ENCODE measurements around the gene CIITA.

CIITA gene

DNA sequence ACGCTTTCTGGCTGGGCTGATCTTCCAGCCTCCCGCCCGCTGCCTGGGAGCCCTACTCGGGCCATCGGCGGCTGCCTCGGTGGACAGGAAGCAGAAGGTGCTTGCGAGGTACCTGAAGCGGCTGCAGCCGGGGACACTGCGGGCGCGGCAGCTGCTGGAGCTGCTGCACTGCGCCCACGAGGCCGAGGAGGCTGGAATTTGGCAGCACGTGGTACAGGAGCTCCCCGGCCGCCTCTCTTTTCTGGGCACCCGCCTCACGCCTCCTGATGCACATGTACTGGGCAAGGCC lies 30.7 kb downstream of the CIITA start:
- no peak for TF ChIP-seq POLR2AphosphoS5 (IDR thresholded peaks at IDR 0.05; ENCODE audit: low read depth)
- no peak for TF ChIP-seq SPI1 (IDR thresholded peaks at IDR 0.05; ENCODE audit: borderline replicate concordance, low read depth)
- TF ChIP-seq, protein P1, sequence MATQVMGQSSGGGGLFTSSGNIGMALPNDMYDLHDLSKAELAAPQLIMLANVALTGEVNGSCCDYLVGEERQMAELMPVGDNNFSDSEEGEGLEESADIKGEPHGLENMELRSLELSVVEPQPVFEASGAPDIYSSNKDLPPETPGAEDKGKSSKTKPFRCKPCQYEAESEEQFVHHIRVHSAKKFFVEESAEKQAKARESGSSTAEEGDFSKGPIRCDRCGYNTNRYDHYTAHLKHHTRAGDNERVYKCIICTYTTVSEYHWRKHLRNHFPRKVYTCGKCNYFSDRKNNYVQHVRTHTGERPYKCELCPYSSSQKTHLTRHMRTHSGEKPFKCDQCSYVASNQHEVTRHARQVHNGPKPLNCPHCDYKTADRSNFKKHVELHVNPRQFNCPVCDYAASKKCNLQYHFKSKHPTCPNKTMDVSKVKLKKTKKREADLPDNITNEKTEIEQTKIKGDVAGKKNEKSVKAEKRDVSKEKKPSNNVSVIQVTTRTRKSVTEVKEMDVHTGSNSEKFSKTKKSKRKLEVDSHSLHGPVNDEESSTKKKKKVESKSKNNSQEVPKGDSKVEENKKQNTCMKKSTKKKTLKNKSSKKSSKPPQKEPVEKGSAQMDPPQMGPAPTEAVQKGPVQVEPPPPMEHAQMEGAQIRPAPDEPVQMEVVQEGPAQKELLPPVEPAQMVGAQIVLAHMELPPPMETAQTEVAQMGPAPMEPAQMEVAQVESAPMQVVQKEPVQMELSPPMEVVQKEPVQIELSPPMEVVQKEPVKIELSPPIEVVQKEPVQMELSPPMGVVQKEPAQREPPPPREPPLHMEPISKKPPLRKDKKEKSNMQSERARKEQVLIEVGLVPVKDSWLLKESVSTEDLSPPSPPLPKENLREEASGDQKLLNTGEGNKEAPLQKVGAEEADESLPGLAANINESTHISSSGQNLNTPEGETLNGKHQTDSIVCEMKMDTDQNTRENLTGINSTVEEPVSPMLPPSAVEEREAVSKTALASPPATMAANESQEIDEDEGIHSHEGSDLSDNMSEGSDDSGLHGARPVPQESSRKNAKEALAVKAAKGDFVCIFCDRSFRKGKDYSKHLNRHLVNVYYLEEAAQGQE (IDR thresholded peaks at IDR 0.05; ENCODE audit: insufficient replicate concordance, low read depth) = no peak
- TF ChIP-seq GABPA (IDR thresholded peaks at IDR 0.05; ENCODE audit: low read depth) = no peak
- TF ChIP-seq, protein P2, sequence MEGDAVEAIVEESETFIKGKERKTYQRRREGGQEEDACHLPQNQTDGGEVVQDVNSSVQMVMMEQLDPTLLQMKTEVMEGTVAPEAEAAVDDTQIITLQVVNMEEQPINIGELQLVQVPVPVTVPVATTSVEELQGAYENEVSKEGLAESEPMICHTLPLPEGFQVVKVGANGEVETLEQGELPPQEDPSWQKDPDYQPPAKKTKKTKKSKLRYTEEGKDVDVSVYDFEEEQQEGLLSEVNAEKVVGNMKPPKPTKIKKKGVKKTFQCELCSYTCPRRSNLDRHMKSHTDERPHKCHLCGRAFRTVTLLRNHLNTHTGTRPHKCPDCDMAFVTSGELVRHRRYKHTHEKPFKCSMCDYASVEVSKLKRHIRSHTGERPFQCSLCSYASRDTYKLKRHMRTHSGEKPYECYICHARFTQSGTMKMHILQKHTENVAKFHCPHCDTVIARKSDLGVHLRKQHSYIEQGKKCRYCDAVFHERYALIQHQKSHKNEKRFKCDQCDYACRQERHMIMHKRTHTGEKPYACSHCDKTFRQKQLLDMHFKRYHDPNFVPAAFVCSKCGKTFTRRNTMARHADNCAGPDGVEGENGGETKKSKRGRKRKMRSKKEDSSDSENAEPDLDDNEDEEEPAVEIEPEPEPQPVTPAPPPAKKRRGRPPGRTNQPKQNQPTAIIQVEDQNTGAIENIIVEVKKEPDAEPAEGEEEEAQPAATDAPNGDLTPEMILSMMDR (IDR thresholded peaks at IDR 0.05; ENCODE audit: insufficient read depth, low read length) = no peak
- Histone ChIP-seq H3K27ac (replicated peaks) (no peak overlapping the region), H3K27me3 (ENCODE audit: insufficient read depth, poor library complexity, severe bottlenecking) (no peaks in the 10 kb centered on the region), H3K4me3 (replicated peaks; ENCODE audit: insufficient read depth, low read length) (no peak overlapping the region)
- no peak for DNase-seq (ENCODE audit: low read depth in 1 of 2, low spot score in 1 of 2)

DNA sequence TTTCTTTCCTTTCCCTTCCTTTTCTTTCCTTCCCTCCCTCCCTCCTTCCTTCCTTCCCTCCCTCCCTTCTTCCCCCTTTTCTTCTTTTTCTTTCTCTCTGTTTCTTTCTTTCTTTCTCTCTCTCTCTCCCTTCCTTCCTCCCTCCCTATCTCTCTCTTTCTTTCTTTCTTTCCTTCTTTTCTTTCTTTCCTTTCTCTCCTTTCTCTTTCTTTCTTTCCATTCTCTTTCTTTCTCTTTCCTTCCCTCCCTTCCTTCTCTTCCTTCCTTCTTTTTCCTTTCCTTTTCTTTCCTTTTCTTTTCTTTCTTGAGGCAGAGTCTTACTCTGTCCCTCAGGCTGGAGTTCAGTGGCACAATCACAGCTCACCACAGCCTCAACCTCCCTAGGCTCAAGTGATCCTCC lies 34.3 kb downstream of the CIITA start:
- Histone ChIP-seq H3K27me3 (ENCODE audit: insufficient read depth, poor library complexity, severe bottlenecking) (no peaks in the 10 kb centered on the region), H3K4me3 (replicated peaks; ENCODE audit: insufficient read depth, low read length) (no peak overlapping the region), H3K27ac (replicated peaks) (no peak overlapping the region)
- DNase-seq (ENCODE audit: low read depth in 1 of 2, low spot score in 1 of 2) = no peak
- no peak for TF ChIP-seq POLR2AphosphoS5 (IDR thresholded peaks at IDR 0.05; ENCODE audit: low read depth)
- TF ChIP-seq SPI1 (IDR thresholded peaks at IDR 0.05; ENCODE audit: borderline replicate concordance, low read depth) = no peak
- TF ChIP-seq GABPA (IDR thresholded peaks at IDR 0.05; ENCODE audit: low read depth) = no peak
- TF ChIP-seq, protein P1 (IDR thresholded peaks at IDR 0.05; ENCODE audit: insufficient replicate concordance, low read depth) = no peak
- TF ChIP-seq, protein P2 (IDR thresholded peaks at IDR 0.05; ENCODE audit: insufficient read depth, low read length) = no peak

DNA sequence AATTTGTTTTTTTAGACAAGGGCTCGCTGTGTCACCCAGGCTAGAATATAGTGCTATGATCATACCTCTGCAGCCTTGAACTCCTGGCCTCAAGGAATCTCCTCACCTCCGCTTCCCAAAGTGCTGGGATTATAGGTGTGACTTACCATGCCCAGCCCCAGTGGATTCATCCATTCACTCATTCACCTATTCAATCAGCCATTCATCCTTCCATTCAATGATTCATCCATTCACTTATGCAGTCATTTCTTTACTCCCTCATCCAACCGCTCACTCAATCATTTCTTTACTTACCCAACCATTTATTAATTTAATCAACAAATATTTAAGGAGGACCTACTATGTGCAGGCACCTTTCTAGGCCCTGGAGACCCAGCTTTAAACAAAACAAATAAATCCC lies 39.5 kb downstream of the CIITA start:
- Histone ChIP-seq H3K27ac (replicated peaks) (no peak overlapping the region), H3K4me3 (replicated peaks; ENCODE audit: insufficient read depth, low read length) (no peak overlapping the region), H3K27me3 (ENCODE audit: insufficient read depth, poor library complexity, severe bottlenecking) (no peaks in the 10 kb centered on the region)
- DNase-seq (ENCODE audit: low read depth in 1 of 2, low spot score in 1 of 2) = no peak
- TF ChIP-seq GABPA (IDR thresholded peaks at IDR 0.05; ENCODE audit: low read depth) (no peak), SPI1 (IDR thresholded peaks at IDR 0.05; ENCODE audit: borderline replicate concordance, low read depth) (no peak)
- TF ChIP-seq, protein P2 (IDR thresholded peaks at IDR 0.05; ENCODE audit: insufficient read depth, low read length) = no peak
- TF ChIP-seq, protein P1 (IDR thresholded peaks at IDR 0.05; ENCODE audit: insufficient replicate concordance, low read depth) = no peak
